Rectal smooth muscle tissue (tissue), 1 donor: Measurements from ENCODE around the gene UQCRC1.
A peak's percentile ranks its signal among the peaks of the same experiment; 100 is the strongest.

Source experiments
- H3K27ac ChIP-seq: one replicate; pipeline ENCODE4 v1.7.0; 2013; ENCODE audit warnings: low read depth, low read length, inconsistent platforms
- H3K27me3 ChIP-seq: one replicate; pipeline ENCODE4 v1.7.0; 2013; ENCODE audit warnings: low read length; ENCODE audit not compliant: control insufficient read depth, insufficient read depth
- H3K36me3 ChIP-seq: one replicate; pipeline ENCODE4 v1.7.0; 2013; ENCODE audit warnings: low read length; ENCODE audit not compliant: control insufficient read depth, insufficient read depth
- H3K4me1 ChIP-seq: one replicate; pipeline ENCODE4 v1.7.0; 2013; ENCODE audit warnings: low read length; ENCODE audit not compliant: control insufficient read depth, insufficient read depth
- H3K4me3 ChIP-seq: one replicate; pipeline ENCODE4 v1.7.0; 2013; ENCODE audit warnings: low read length
- H3K9ac ChIP-seq: one replicate; pipeline ENCODE4 v1.7.0; 2013; ENCODE audit warnings: low read length

Gene UQCRC1

GRCh38 chr3:48609088-48610005 is at the start of gene UQCRC1:
Gene UQCRC1 (minus strand): TSS chr3:48609646. CDS start chr3:48609620, 26 bp downstream.
- Histone ChIP-seq H3K4me3 (peak within 1 kb of the TSS; percentile 96), H3K27ac (peak within 1 kb of the TSS; percentile 89), H3K36me3 (peaks cover 16% of the 10 kb centered on the region), H3K27me3 (no peaks in the 10 kb centered on the region), H3K4me1 (peaks cover 8% of the 10 kb centered on the region), H3K9ac (peak within 1 kb of the TSS; percentile 92)

- no peak overlapping the region for H3K9ac ChIP-seq
- H3K4me1 ChIP-seq = no peaks in the 10 kb centered on the region
- H3K36me3 ChIP-seq = no peaks in the 10 kb centered on the region
- H3K27me3 ChIP-seq = peaks cover 3% of the 10 kb centered on the region
- peak overlapping the region; percentile 1 for H3K27ac ChIP-seq
- peak overlapping the region; percentile 59 for H3K4me3 ChIP-seq
Measured at GRCh38 chr3:48656841-48657281, 47.4 kb upstream of the UQCRC1 start.

- H3K27me3 ChIP-seq = peaks cover 3% of the 10 kb centered on the region
- no peaks in the 10 kb centered on the region for H3K4me1 ChIP-seq
- no peaks in the 10 kb centered on the region for H3K36me3 ChIP-seq
- H3K4me3 ChIP-seq = peak overlapping the region; percentile 59
- peak overlapping the region; percentile 1 for H3K27ac ChIP-seq
- no peak overlapping the region for H3K9ac ChIP-seq
Measured at GRCh38 chr3:48656061-48656840, 46.8 kb upstream of the UQCRC1 start.

GRCh38 chr3:48655606-48656005 is 46.2 kb upstream of the UQCRC1 start:
- H3K27ac ChIP-seq = no peak overlapping the region
- peaks cover 3% of the 10 kb centered on the region for H3K27me3 ChIP-seq
- H3K4me3 ChIP-seq = peak overlapping the region; percentile 35
- H3K36me3 ChIP-seq = no peaks in the 10 kb centered on the region
- H3K4me1 ChIP-seq = no peaks in the 10 kb centered on the region
- no peak overlapping the region for H3K9ac ChIP-seq

DNA sequence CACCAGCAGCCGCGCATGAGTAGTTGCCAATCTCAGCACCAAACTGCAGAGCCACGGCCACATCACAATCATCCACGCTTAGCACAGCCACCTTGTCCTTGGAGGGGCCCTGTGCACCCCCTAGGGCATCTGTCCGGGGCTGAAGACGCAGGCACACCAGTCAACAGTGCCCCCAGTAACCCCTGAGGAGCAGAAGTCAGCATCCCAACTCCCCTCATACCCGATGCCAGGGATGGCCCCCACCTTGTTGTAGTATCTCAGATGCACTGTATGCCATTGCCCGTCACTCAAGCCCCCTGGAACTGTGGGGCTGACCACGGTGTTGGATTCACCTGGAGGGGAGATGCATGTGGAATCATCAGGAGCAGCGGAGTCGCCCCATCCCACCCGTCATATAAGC is 45.6 kb upstream of the UQCRC1 start:
- H3K27me3 ChIP-seq = peaks cover 3% of the 10 kb centered on the region
- no peak overlapping the region for H3K27ac ChIP-seq
- H3K4me3 ChIP-seq = no peak overlapping the region
- H3K4me1 ChIP-seq = no peaks in the 10 kb centered on the region
- no peak overlapping the region for H3K9ac ChIP-seq
- H3K36me3 ChIP-seq = no peaks in the 10 kb centered on the region

- Histone ChIP-seq H3K9ac (no peak overlapping the region), H3K27me3 (peaks cover 3% of the 10 kb centered on the region), H3K4me1 (no peaks in the 10 kb centered on the region), H3K27ac (no peak overlapping the region), H3K36me3 (no peaks in the 10 kb centered on the region), H3K4me3 (no peak overlapping the region)
Measured at GRCh38 chr3:48652923-48653715, 43.7 kb upstream of the UQCRC1 start.

- no peak overlapping the region for H3K27ac ChIP-seq
- no peaks in the 10 kb centered on the region for H3K36me3 ChIP-seq
- no peak overlapping the region for H3K4me3 ChIP-seq
- no peak overlapping the region for H3K9ac ChIP-seq
- no peaks in the 10 kb centered on the region for H3K4me1 ChIP-seq
- peaks cover 3% of the 10 kb centered on the region for H3K27me3 ChIP-seq
Measured at GRCh38 chr3:48651771-48652170, 42.3 kb upstream of the UQCRC1 start.

DNA sequence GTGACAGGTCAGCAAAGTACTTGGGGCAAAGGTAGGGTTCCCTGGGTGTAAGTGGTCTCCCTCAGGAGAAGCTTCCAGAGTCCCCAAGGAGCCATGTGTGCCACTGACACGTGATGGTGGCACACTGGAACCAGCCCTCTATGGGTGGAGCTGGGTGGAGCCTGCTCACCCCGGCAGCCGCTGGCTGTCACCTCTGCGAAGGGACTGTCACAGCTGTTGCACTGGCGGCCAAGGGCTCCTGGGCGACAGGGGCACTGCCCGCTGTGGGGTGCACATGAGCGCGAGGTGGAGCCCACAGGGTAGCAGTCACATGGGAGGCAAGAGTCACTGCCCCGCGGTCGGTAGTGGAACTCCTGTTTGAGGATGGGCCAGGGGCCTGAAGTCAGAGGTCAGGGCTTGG is 41.3 kb upstream of the UQCRC1 start:
- H3K4me1 ChIP-seq = no peaks in the 10 kb centered on the region
- no peaks in the 10 kb centered on the region for H3K36me3 ChIP-seq

GRCh38 chr3:48648188-48648850 is 38.9 kb upstream of the UQCRC1 start:
- Histone ChIP-seq H3K9ac (no peak overlapping the region), H3K36me3 (no peaks in the 10 kb centered on the region), H3K4me3 (no peak overlapping the region), H3K27ac (no peak overlapping the region), H3K27me3 (no peaks in the 10 kb centered on the region), H3K4me1 (no peaks in the 10 kb centered on the region)

More for the DNA sequence above, 41.3 kb upstream of the UQCRC1 start:
- Histone ChIP-seq H3K4me3 (no peak overlapping the region), H3K9ac (no peak overlapping the region), H3K27me3 (peaks cover 3% of the 10 kb centered on the region), H3K27ac (no peak overlapping the region)

GRCh38 chr3:48647714-48648113 is 38.3 kb upstream of the UQCRC1 start:
- H3K4me1 ChIP-seq = no peaks in the 10 kb centered on the region
- no peaks in the 10 kb centered on the region for H3K36me3 ChIP-seq
- no peak overlapping the region for H3K9ac ChIP-seq
- no peak overlapping the region for H3K4me3 ChIP-seq
- no peak overlapping the region for H3K27ac ChIP-seq
- no peaks in the 10 kb centered on the region for H3K27me3 ChIP-seq

- Histone ChIP-seq H3K27me3 (no peaks in the 10 kb centered on the region), H3K27ac (no peak overlapping the region), H3K4me1 (no peaks in the 10 kb centered on the region), H3K9ac (no peak overlapping the region), H3K36me3 (no peaks in the 10 kb centered on the region), H3K4me3 (no peak overlapping the region)
Measured at GRCh38 chr3:48644898-48645760, 35.7 kb upstream of the UQCRC1 start.
